ENCODE data around the gene KCTD8.

- TF ChIP-seq, protein P1, sequence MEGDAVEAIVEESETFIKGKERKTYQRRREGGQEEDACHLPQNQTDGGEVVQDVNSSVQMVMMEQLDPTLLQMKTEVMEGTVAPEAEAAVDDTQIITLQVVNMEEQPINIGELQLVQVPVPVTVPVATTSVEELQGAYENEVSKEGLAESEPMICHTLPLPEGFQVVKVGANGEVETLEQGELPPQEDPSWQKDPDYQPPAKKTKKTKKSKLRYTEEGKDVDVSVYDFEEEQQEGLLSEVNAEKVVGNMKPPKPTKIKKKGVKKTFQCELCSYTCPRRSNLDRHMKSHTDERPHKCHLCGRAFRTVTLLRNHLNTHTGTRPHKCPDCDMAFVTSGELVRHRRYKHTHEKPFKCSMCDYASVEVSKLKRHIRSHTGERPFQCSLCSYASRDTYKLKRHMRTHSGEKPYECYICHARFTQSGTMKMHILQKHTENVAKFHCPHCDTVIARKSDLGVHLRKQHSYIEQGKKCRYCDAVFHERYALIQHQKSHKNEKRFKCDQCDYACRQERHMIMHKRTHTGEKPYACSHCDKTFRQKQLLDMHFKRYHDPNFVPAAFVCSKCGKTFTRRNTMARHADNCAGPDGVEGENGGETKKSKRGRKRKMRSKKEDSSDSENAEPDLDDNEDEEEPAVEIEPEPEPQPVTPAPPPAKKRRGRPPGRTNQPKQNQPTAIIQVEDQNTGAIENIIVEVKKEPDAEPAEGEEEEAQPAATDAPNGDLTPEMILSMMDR (IDR thresholded peaks at IDR 0.05) = no peak
- no peak for TF ChIP-seq POLR2A (IDR thresholded peaks at IDR 0.05)
These were observed 302.1 kb downstream of the KCTD8 start for GRCh38 chr4:44146516-44146915.
